ENCODE measurements around the gene ANKRD62. TPM values are rescaled to one million over a fixed set of nuclear protein-coding genes. Genes with fewer than 3 reads are reported as not detected.
"Not testable (repeated sequence)": the region's sequence is repeated elsewhere in the genome, so short reads cannot be mapped to it uniquely, and the experiment has no call there.

Gene ANKRD62
- total RNA-seq, 1 experiment from 2014 or later: not detected

GRCh38 chr18:12138831-12139230 is 45.2 kb downstream of the ANKRD62 start:
- H3K4me1 Mint-ChIP-seq (ENCODE audit: low read depth, unreplicated experiment); H3K36me3 ChIP-seq (ENCODE audit: control insufficient read depth, insufficient read depth, low read length); H3K4me3 Mint-ChIP-seq (ENCODE audit: unreplicated experiment); H3K36me3 Mint-ChIP-seq (ENCODE audit: insufficient read depth, unreplicated experiment); H3K27ac Mint-ChIP-seq (ENCODE audit: unreplicated experiment); H3K4me1 ChIP-seq; H3K4me3 ChIP-seq (ENCODE audit: low read depth, low read length); H3K9me3 ChIP-seq; DNase-seq; BruUV-seq (replicated peaks); H3K27me3 Mint-ChIP-seq (ENCODE audit: insufficient read depth, unreplicated experiment); CTCF ChIA-PET; POLR2A ChIA-PET; H3K9me3 Mint-ChIP-seq (ENCODE audit: unreplicated experiment); H3K27me3 ChIP-seq (replicated peaks; ENCODE audit: control insufficient read depth, insufficient read depth, low read length): not testable (repeated sequence)
- intact Hi-C loops (cut with micrococcal nuclease; ENCODE audit: unreplicated experiment): loop anchor here (10.0 kb wide), 1 partner anchor 64 kb away; no protein-coding TSS in a partner anchor

DNA sequence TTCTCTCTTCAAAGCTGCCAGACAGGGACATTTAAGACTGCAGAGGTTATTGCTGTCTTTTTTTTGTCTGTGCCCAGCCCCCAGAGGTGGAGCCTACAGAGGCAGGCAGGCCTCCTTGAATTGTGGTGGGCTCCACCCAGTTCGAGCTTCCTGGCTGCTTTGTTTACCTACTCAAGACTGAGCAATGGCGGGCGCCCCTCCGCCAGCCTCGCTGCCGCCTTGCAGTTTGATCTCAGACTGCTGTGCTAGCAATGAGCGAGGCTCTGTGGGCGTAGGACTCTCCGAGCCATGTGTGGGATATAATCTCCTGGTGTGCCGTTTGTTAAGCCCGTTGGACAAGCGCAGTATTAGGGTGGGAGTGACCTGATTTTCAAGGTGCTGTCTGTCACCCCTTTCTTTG is 47.2 kb downstream of the ANKRD62 start:
- H3K27ac Mint-ChIP-seq (ENCODE audit: unreplicated experiment); CTCF ChIA-PET; H3K36me3 ChIP-seq (ENCODE audit: control insufficient read depth, insufficient read depth, low read length); H3K9me3 Mint-ChIP-seq (ENCODE audit: unreplicated experiment); H3K27me3 ChIP-seq (replicated peaks; ENCODE audit: control insufficient read depth, insufficient read depth, low read length); H3K27me3 Mint-ChIP-seq (ENCODE audit: insufficient read depth, unreplicated experiment); DNase-seq; BruUV-seq (replicated peaks); H3K4me3 Mint-ChIP-seq (ENCODE audit: unreplicated experiment); H3K36me3 Mint-ChIP-seq (ENCODE audit: insufficient read depth, unreplicated experiment); H3K4me1 Mint-ChIP-seq (ENCODE audit: low read depth, unreplicated experiment); POLR2A ChIA-PET; H3K9me3 ChIP-seq; intact Hi-C loops (cut with micrococcal nuclease; ENCODE audit: unreplicated experiment); H3K4me1 ChIP-seq; H3K4me3 ChIP-seq (ENCODE audit: low read depth, low read length): not testable (repeated sequence)

- not testable (repeated sequence) for H3K9me3 Mint-ChIP-seq (ENCODE audit: unreplicated experiment); H3K27me3 ChIP-seq (replicated peaks; ENCODE audit: control insufficient read depth, insufficient read depth, low read length); BruUV-seq (replicated peaks)
Observed at GRCh38 chr18:12141778-12142177, 48.1 kb downstream of the ANKRD62 start.

GRCh38 chr18:12149431-12149830 is 55.8 kb downstream of the ANKRD62 start:
- intact Hi-C loops (cut with micrococcal nuclease; ENCODE audit: unreplicated experiment); CTCF ChIA-PET; H3K9me3 ChIP-seq; H3K4me3 Mint-ChIP-seq (ENCODE audit: unreplicated experiment); H3K36me3 Mint-ChIP-seq (ENCODE audit: insufficient read depth, unreplicated experiment); H3K4me3 ChIP-seq (ENCODE audit: low read depth, low read length); POLR2A ChIA-PET; H3K4me1 ChIP-seq; H3K9me3 Mint-ChIP-seq (ENCODE audit: unreplicated experiment); H3K4me1 Mint-ChIP-seq (ENCODE audit: low read depth, unreplicated experiment); H3K36me3 ChIP-seq (ENCODE audit: control insufficient read depth, insufficient read depth, low read length); DNase-seq; BruUV-seq (replicated peaks); H3K27me3 ChIP-seq (replicated peaks; ENCODE audit: control insufficient read depth, insufficient read depth, low read length); H3K27ac Mint-ChIP-seq (ENCODE audit: unreplicated experiment): not testable (repeated sequence)
- H3K27me3 Mint-ChIP-seq (ENCODE audit: insufficient read depth, unreplicated experiment): peaks cover 24% of the 10 kb centered on the region

More at GRCh38 chr18:12141778-12142177, 48.1 kb downstream of the ANKRD62 start:
- CTCF ChIA-PET; H3K27ac Mint-ChIP-seq (ENCODE audit: unreplicated experiment); H3K36me3 Mint-ChIP-seq (ENCODE audit: insufficient read depth, unreplicated experiment); H3K4me1 ChIP-seq; H3K36me3 ChIP-seq (ENCODE audit: control insufficient read depth, insufficient read depth, low read length); intact Hi-C loops (cut with micrococcal nuclease; ENCODE audit: unreplicated experiment); H3K27me3 Mint-ChIP-seq (ENCODE audit: insufficient read depth, unreplicated experiment); H3K4me1 Mint-ChIP-seq (ENCODE audit: low read depth, unreplicated experiment); H3K9me3 ChIP-seq; H3K4me3 ChIP-seq (ENCODE audit: low read depth, low read length); H3K4me3 Mint-ChIP-seq (ENCODE audit: unreplicated experiment); DNase-seq; POLR2A ChIA-PET: not testable (repeated sequence)

- BruUV-seq (replicated peaks): no TSS peak
- no peak overlapping the region for H3K4me3 ChIP-seq (ENCODE audit: low read depth, low read length)
- H3K36me3 Mint-ChIP-seq (ENCODE audit: insufficient read depth, unreplicated experiment): no peaks in the 10 kb centered on the region
- H3K9me3 ChIP-seq: 0 out of 2 replicates have a peak, but pooled peaks cover 4% of the 10 kb centered on the region
- H3K36me3 ChIP-seq (ENCODE audit: control insufficient read depth, insufficient read depth, low read length): no peaks in the 10 kb centered on the region
- POLR2A ChIA-PET: no interaction called here
- no peaks in the 10 kb centered on the region for H3K27me3 ChIP-seq (replicated peaks; ENCODE audit: control insufficient read depth, insufficient read depth, low read length)
- TF ChIP-seq CTCF (IDR thresholded peaks at IDR 0.05; ENCODE audit: insufficient read depth in 1 of 2, low read depth in 1 of 2, low read length in 1 of 2, severe bottlenecking in 1 of 2, unreplicated experiment in 1 of 2): no peak
- no peaks in the 10 kb centered on the region for H3K9me3 Mint-ChIP-seq (ENCODE audit: unreplicated experiment)
- H3K4me1 ChIP-seq: no peaks in the 10 kb centered on the region
- no peaks in the 10 kb centered on the region for H3K4me1 Mint-ChIP-seq (ENCODE audit: low read depth, unreplicated experiment)
- CTCF ChIA-PET: no interaction called here
- no peak overlapping the region for H3K4me3 Mint-ChIP-seq (ENCODE audit: unreplicated experiment)
- peaks cover 24% of the 10 kb centered on the region for H3K27me3 Mint-ChIP-seq (ENCODE audit: insufficient read depth, unreplicated experiment)
- H3K27ac Mint-ChIP-seq (ENCODE audit: unreplicated experiment): no peak overlapping the region
- no peak for DNase-seq
- intact Hi-C loops (cut with micrococcal nuclease; ENCODE audit: unreplicated experiment): no loop called here
Observed at GRCh38 chr18:12154361-12154760, 60.7 kb downstream of the ANKRD62 start.

All from Caco-2 (cell line).